Muscle of arm (tissue), 12 donors: Measurements from ENCODE around the gene EPB41. TPM values are rescaled to one million over a fixed set of nuclear protein-coding genes. Genes with fewer than 3 reads are reported as not detected.
"Not testable (repeated sequence)": the region's sequence is repeated elsewhere in the genome, so short reads cannot be mapped to it uniquely, and the experiment has no call there.

Experiments
- DNase-seq: peaks from one replicate; pipeline ENCODE4 v3.0.0-alpha.2; 2013
- polyA plus RNA-seq, 12 donors: library from polyadenylated mRNA; unstranded; fragments of 120-200 nt; gene quantifications; one replicate each; pipeline ENCODE4 v1.2.1, GENCODE V29; 2013; ENCODE audit not compliant: insufficient read length in 12 of 12

The EPB41 gene
- polyA plus RNA-seq, 12 donors: 4.9 to 49.4 (median 12.6) TPM; not detected in 1

- no peak for DNase-seq
These were observed 186.1 kb downstream of the EPB41 start for GRCh38 chr1:29100487-29100886.

GRCh38 chr1:29105822-29106221 lies 191.5 kb downstream of the EPB41 start:
- DNase-seq: no peak

- DNase-seq: not testable (repeated sequence)
These were observed 193.7 kb downstream of the EPB41 start for GRCh38 chr1:29108041-29108440.

GRCh38 chr1:29112705-29113412 lies 198.5 kb downstream of the EPB41 start:
- DNase-seq: no peak

- no peak for DNase-seq
These were observed 199.2 kb downstream of the EPB41 start for GRCh38 chr1:29113413-29114117.

GRCh38 chr1:29114654-29115053 lies 200.3 kb downstream of the EPB41 start:
- DNase-seq: no peak

- DNase-seq: no peak
These were observed 203.0 kb downstream of the EPB41 start for GRCh38 chr1:29117381-29117780.

GRCh38 chr1:29119121-29119929 lies 205.0 kb downstream of the EPB41 start:
- DNase-seq: no peak

- no peak for DNase-seq
These were observed 206.0 kb downstream of the EPB41 start for GRCh38 chr1:29120367-29120766.

GRCh38 chr1:29120947-29121485 lies 206.6 kb downstream of the EPB41 start:
- no peak for DNase-seq

- no peak for DNase-seq
These were observed 207.2 kb downstream of the EPB41 start for GRCh38 chr1:29121516-29121935.

GRCh38 chr1:29121936-29122681 lies 207.7 kb downstream of the EPB41 start:
- DNase-seq: no peak

GRCh38 chr1:29122682-29123052 lies 208.3 kb downstream of the EPB41 start:
- DNase-seq: peak; percentile 77

GRCh38 chr1:29123053-29123886 lies 208.9 kb downstream of the EPB41 start:
- peak; percentile 63 for DNase-seq

GRCh38 chr1:29123887-29124365 lies 209.6 kb downstream of the EPB41 start, which contains the start of gene TMEM200B:
Gene TMEM200B, minus strand, starts transcription at chr1:29123903. Its CDS starts 2,075 bp downstream, at chr1:29121828.
- no peak for DNase-seq

GRCh38 chr1:29124366-29125236 lies 210.2 kb downstream of the EPB41 start:
- peak; percentile 94 for DNase-seq

GRCh38 chr1:29125237-29125641 lies 210.9 kb downstream of the EPB41 start:
- no peak for DNase-seq

GRCh38 chr1:29125788-29126187 lies 211.4 kb downstream of the EPB41 start:
- no peak for DNase-seq

GRCh38 chr1:29126198-29126597 lies 211.8 kb downstream of the EPB41 start:
- no peak for DNase-seq
